Peyer's patch (tissue), 4 donors: Measurements from ENCODE around the gene ANKS4B. TPM values are rescaled to one million over a fixed set of nuclear protein-coding genes. Genes with fewer than 3 reads are reported as not detected.

ENCODE experiments used
- DNase-seq, 3 donors: peaks; one replicate each; pipeline ENCODE4 v3.0.0-alpha.2; 2017 to 2019
- H3K27ac ChIP-seq, 4 donors: fragments of 200-600 bp; sonication (generic); one replicate each; pipeline ENCODE4 v1.5.1; 2016 to 2019
- H3K27me3 ChIP-seq, 2 donors: fragments of 200-600 bp; sonication (generic); one replicate each; pipeline ENCODE4 v1.5.1; 2019
- H3K36me3 ChIP-seq, 3 donors: fragments of 200-600 bp; sonication (generic); one replicate each; pipeline ENCODE4 v1.5.1; 2016 to 2019
- H3K4me1 ChIP-seq, 4 donors: fragments of 200-600 bp; sonication (generic); one replicate each; pipeline ENCODE4 v1.5.1; 2016 to 2019
- H3K4me3 ChIP-seq, 4 donors: fragments of 200-600 bp; sonication (generic); 1 replicate in 3 of 4; 2 replicates in 1 of 4; pipeline ENCODE4 v1.5.1; 2016 to 2019; ENCODE audit warnings: mild to moderate bottlenecking in 1 of 4
- H3K9me3 ChIP-seq, 4 donors: fragments of 200-600 bp; sonication (generic); one replicate each; pipeline ENCODE4 v1.5.1; 2016 to 2019; ENCODE audit warnings: mild to moderate bottlenecking in 1 of 4
- CTCF ChIP-seq, 6 experiments: fragments of 450-650 bp in 4 of 6; fragments of 200-600 bp in 2 of 6; sonication (generic) in 1 of 6; IDR thresholded peaks; one replicate each; pipeline ENCODE4 v1.5.1; 2017 to 2019; ENCODE audit warnings: antibody characterized with exemption in 6 of 6, mild to moderate bottlenecking in 3 of 6, moderate library complexity in 1 of 6
- POLR2A ChIP-seq, 2 donors: fragments of 450-650 bp; IDR thresholded peaks; one replicate each; pipeline ENCODE4 v1.5.1; 2017; ENCODE audit warnings: antibody characterized with exemption in 2 of 2, mild to moderate bottlenecking in 2 of 2, moderate library complexity in 2 of 2
- total RNA-seq, 4 donors: library from RNA; depleted of rRNA; stranded (reverse); fragments of >200 nt; gene quantifications; one replicate each; pipeline ENCODE4 v1.1.0, GENCODE V29; 2016

The ANKS4B gene
- total RNA-seq, 4 donors from 2014 or later: 24.8 to 104 (median 90.3) TPM

GRCh38 chr16:21277927-21278706 is 44.6 kb downstream of the ANKS4B start, which contains the start of gene CRYM:
Gene CRYM, minus strand, starts transcription at chr16:21278290. Its CDS starts 39 bp downstream, at chr16:21278251.
- DNase-seq: peak; percentile 57 to 88 (median 87)
- no peaks in the 10 kb centered on the region for H3K27me3 ChIP-seq
- no peaks in the 10 kb centered on the region for H3K9me3 ChIP-seq
- TF ChIP-seq POLR2A (IDR thresholded peaks at IDR 0.05): no peak
- TF ChIP-seq CTCF (IDR thresholded peaks at IDR 0.05): peak in 5 of 6 experiments; percentile 63 to 82 (median 78)
- H3K4me3 ChIP-seq: peak within 1 kb of the TSS; percentile 12 to 53 (median 46)
- no peaks in the 10 kb centered on the region for H3K36me3 ChIP-seq
- H3K27ac ChIP-seq: peak within 1 kb of the TSS in 1 of 4 donors; percentile 25
- peaks cover 0 to 10% (median 0%) of the 10 kb centered on the region in 4 donors for H3K4me1 ChIP-seq

- no peak overlapping the region for H3K4me3 ChIP-seq
- DNase-seq: no peak
- no peaks in the 10 kb centered on the region for H3K36me3 ChIP-seq
- H3K27ac ChIP-seq: no peak overlapping the region
- peaks cover 0 to 4% (median 0%) of the 10 kb centered on the region in 4 donors for H3K9me3 ChIP-seq
- H3K27me3 ChIP-seq: peaks cover 0 to 5% of the 10 kb centered on the region in 2 donors
- peaks cover 0 to 20% (median 0%) of the 10 kb centered on the region in 4 donors for H3K4me1 ChIP-seq
- TF ChIP-seq POLR2A (IDR thresholded peaks at IDR 0.05) (no peak), CTCF (IDR thresholded peaks at IDR 0.05) (no peak)
Observed at GRCh38 chr16:21279501-21279900, 46.0 kb downstream of the ANKS4B start.

GRCh38 chr16:21281698-21282389 is 48.3 kb downstream of the ANKS4B start:
- H3K27ac ChIP-seq: no peak overlapping the region
- H3K36me3 ChIP-seq: no peaks in the 10 kb centered on the region
- no peak for DNase-seq
- TF ChIP-seq POLR2A (IDR thresholded peaks at IDR 0.05) (no peak), CTCF (IDR thresholded peaks at IDR 0.05) (no peak)
- H3K4me1 ChIP-seq: peaks cover 0 to 20% (median 0%) of the 10 kb centered on the region in 4 donors
- H3K4me3 ChIP-seq: no peak overlapping the region
- H3K9me3 ChIP-seq: peaks cover 0 to 4% (median 0%) of the 10 kb centered on the region in 4 donors
- H3K27me3 ChIP-seq: peaks cover 0 to 5% of the 10 kb centered on the region in 2 donors

- Histone ChIP-seq H3K4me1 (peaks cover 0 to 11% (median 0%) of the 10 kb centered on the region in 4 donors), H3K36me3 (no peaks in the 10 kb centered on the region), H3K9me3 (peaks cover 0 to 4% (median 0%) of the 10 kb centered on the region in 4 donors), H3K4me3 (peak overlapping the region; percentile 16 to 49 (median 38)), H3K27me3 (peaks cover 0 to 5% of the 10 kb centered on the region in 2 donors), H3K27ac (no peak overlapping the region)
- TF ChIP-seq POLR2A (IDR thresholded peaks at IDR 0.05) (no peak), CTCF (IDR thresholded peaks at IDR 0.05) (peak in 4 of 6 experiments; percentile 32 to 43 (median 34))
- peak; percentile 42 to 68 (median 67) for DNase-seq
Observed at GRCh38 chr16:21283521-21284289, 50.2 kb downstream of the ANKS4B start.

- H3K27ac ChIP-seq: no peak overlapping the region
- no peak for DNase-seq
- peaks cover 0 to 5% of the 10 kb centered on the region in 2 donors for H3K27me3 ChIP-seq
- H3K4me1 ChIP-seq: peaks cover 0 to 11% (median 0%) of the 10 kb centered on the region in 4 donors
- no peak overlapping the region for H3K4me3 ChIP-seq
- TF ChIP-seq POLR2A (IDR thresholded peaks at IDR 0.05) (no peak), CTCF (IDR thresholded peaks at IDR 0.05) (no peak)
- H3K9me3 ChIP-seq: peaks cover 0 to 6% (median 2%) of the 10 kb centered on the region in 4 donors
- no peaks in the 10 kb centered on the region for H3K36me3 ChIP-seq
Observed at GRCh38 chr16:21284414-21284813, 50.9 kb downstream of the ANKS4B start.
